ENCODE data around the gene OR6P1. TPM values are rescaled to one million over a fixed set of nuclear protein-coding genes. Genes with fewer than 3 reads are reported as not detected.

The OR6P1 gene
- total and polyA plus RNA-seq, 7 donors, result not detected

GRCh38 chr1:158600735-158601134, 30.4 kb upstream of the OR6P1 start:
- no peak for TF ChIP-seq CTCF (IDR thresholded peaks at IDR 0.05)
- no peak for TF ChIP-seq EP300 (IDR thresholded peaks at IDR 0.05)
- TF ChIP-seq POLR2AphosphoS5 (IDR thresholded peaks at IDR 0.05), result no peak
- no peak for TF ChIP-seq POLR2A (IDR thresholded peaks at IDR 0.05)
- Histone ChIP-seq H3K4me3 (no peak overlapping the region), H3K27me3 (no peaks in the 10 kb centered on the region), H3K36me3 (no peaks in the 10 kb centered on the region), H3K27ac (no peak overlapping the region), H3K4me1 (no peaks in the 10 kb centered on the region), H3K9me3 (peaks cover 0 to 6% (median 3%) of the 10 kb centered on the region in 4 donors)
- DNase-seq, result no peak
- intact Hi-C loops (cut with DNase I), result no loop called here
- 46 to 86% methylated on average over 2 of the region's 2 CpGs for WGBS, 2 donors

- Histone ChIP-seq H3K4me3 (no peak overlapping the region), H3K36me3 (no peaks in the 10 kb centered on the region), H3K9me3 (peaks cover 0 to 5% (median 2%) of the 10 kb centered on the region in 4 donors), H3K27me3 (no peaks in the 10 kb centered on the region), H3K4me1 (no peaks in the 10 kb centered on the region), H3K27ac (no peak overlapping the region)
- no peak for DNase-seq
- intact Hi-C loops (cut with DNase I), result no loop called here
- 90 to 91% methylated on average over 1 of the region's 1 CpG for WGBS, 2 donors
- TF ChIP-seq POLR2AphosphoS5 (IDR thresholded peaks at IDR 0.05) (no peak), EP300 (IDR thresholded peaks at IDR 0.05) (no peak), POLR2A (IDR thresholded peaks at IDR 0.05) (no peak), CTCF (IDR thresholded peaks at IDR 0.05) (no peak)
These were observed 16.6 kb upstream of the OR6P1 start for GRCh38 chr1:158586942-158587341.

- 78 to 85% methylated on average over 4 of the region's 4 CpGs for WGBS, 2 donors
These were observed 13.6 kb upstream of the OR6P1 start for GRCh38 chr1:158583962-158584361.

GRCh38 chr1:158579733-158580132, 9.4 kb upstream of the OR6P1 start, which contains the start of gene OR10X1:
OR10X1 (minus strand) TSS chr1:158579899; CDS start chr1:158579899, 0 bp downstream.
- H3K27ac ChIP-seq, result no peak within 1 kb of the TSS
- no peaks in the 10 kb centered on the region for H3K36me3 ChIP-seq
- TF ChIP-seq POLR2AphosphoS5 (IDR thresholded peaks at IDR 0.05) (no peak), EP300 (IDR thresholded peaks at IDR 0.05) (no peak), CTCF (IDR thresholded peaks at IDR 0.05) (no peak)
- no peaks in the 10 kb centered on the region for H3K27me3 ChIP-seq
- H3K4me1 ChIP-seq, result no peaks in the 10 kb centered on the region
- DNase-seq, result no peak
- intact Hi-C loops (cut with DNase I), result no loop called here
- H3K9me3 ChIP-seq, result no peaks in the 10 kb centered on the region
- 63 to 85% methylated on average over 1 of the region's 1 CpG for WGBS, 2 donors
- no peak within 1 kb of the TSS for H3K4me3 ChIP-seq

More at GRCh38 chr1:158583962-158584361, 13.6 kb upstream of the OR6P1 start:
- TF ChIP-seq POLR2A (IDR thresholded peaks at IDR 0.05), result no peak
- no peak for TF ChIP-seq EP300 (IDR thresholded peaks at IDR 0.05)
- TF ChIP-seq POLR2AphosphoS5 (IDR thresholded peaks at IDR 0.05), result no peak
- TF ChIP-seq CTCF (IDR thresholded peaks at IDR 0.05), result no peak
- H3K9me3 ChIP-seq, result peaks cover 0 to 5% (median 2%) of the 10 kb centered on the region in 4 donors
- no peak overlapping the region for H3K27ac ChIP-seq
- H3K4me1 ChIP-seq, result no peaks in the 10 kb centered on the region
- no peak for DNase-seq
- intact Hi-C loops (cut with DNase I), result no loop called here
- no peaks in the 10 kb centered on the region for H3K36me3 ChIP-seq
- H3K27me3 ChIP-seq, result no peaks in the 10 kb centered on the region
- no peak overlapping the region for H3K4me3 ChIP-seq

- TF ChIP-seq EP300 (IDR thresholded peaks at IDR 0.05), result no peak
- TF ChIP-seq CTCF (IDR thresholded peaks at IDR 0.05), result no peak
- no peak for TF ChIP-seq POLR2AphosphoS5 (IDR thresholded peaks at IDR 0.05)
- TF ChIP-seq POLR2A (IDR thresholded peaks at IDR 0.05), result no peak
- intact Hi-C loops (cut with DNase I), result no loop called here
- Histone ChIP-seq H3K4me3 (no peak overlapping the region), H3K9me3 (no peaks in the 10 kb centered on the region), H3K27ac (no peak overlapping the region), H3K27me3 (no peaks in the 10 kb centered on the region), H3K36me3 (no peaks in the 10 kb centered on the region), H3K4me1 (no peaks in the 10 kb centered on the region)
- 91 to 92% methylated on average over 3 of the region's 3 CpGs for WGBS, 2 donors
- DNase-seq, result no peak
These were observed 7.2 kb upstream of the OR6P1 start for GRCh38 chr1:158577561-158577960.
